Fibroblast of pulmonary artery (primary cell): ENCODE measurements around the gene UBE2E2.
"Not testable (repeated sequence)": the region's sequence is repeated elsewhere in the genome, so short reads cannot be mapped to it uniquely, and the experiment has no call there.

Source experiments
- DNase-seq: peaks from one replicate; pipeline ENCODE4 v3.0.0-alpha.2; 2010; ENCODE audit warnings: low read depth
- H3K4me3 ChIP-seq: replicated peaks from 2 replicates; pipeline ENCODE4 v1.5.1; 2011; ENCODE audit warnings: low read depth, mild to moderate bottlenecking, control low read depth, low read length, moderate library complexity
- CTCF ChIP-seq: IDR thresholded peaks from 2 replicates; pipeline ENCODE4 v1.5.1; 2011; ENCODE audit warnings: mild to moderate bottlenecking, control low read depth, low read length, inconsistent platforms; ENCODE audit errors: missing control alignments

UBE2E2 gene

GRCh38 chr3:23612296-23612891, 409.3 kb downstream of the UBE2E2 start:
- no peak for TF ChIP-seq CTCF
- no peak overlapping the region for H3K4me3 ChIP-seq
- peak; percentile 42 for DNase-seq

- no peak for DNase-seq
- TF ChIP-seq CTCF = no peak
- no peak overlapping the region for H3K4me3 ChIP-seq
Observed at GRCh38 chr3:23615068-23615467, 411.9 kb downstream of the UBE2E2 start.

- not testable (repeated sequence) for DNase-seq
Observed at GRCh38 chr3:23618475-23618874, 415.3 kb downstream of the UBE2E2 start.

GRCh38 chr3:23619705-23620637, 416.8 kb downstream of the UBE2E2 start:
- H3K4me3 ChIP-seq = no peak overlapping the region
- TF ChIP-seq CTCF = no peak
- peak; percentile 33 for DNase-seq

More at GRCh38 chr3:23618475-23618874, 415.3 kb downstream of the UBE2E2 start:
- not testable (repeated sequence) for H3K4me3 ChIP-seq

GRCh38 chr3:23620638-23621015, 417.5 kb downstream of the UBE2E2 start:
- DNase-seq = no peak
- H3K4me3 ChIP-seq = no peak overlapping the region
- TF ChIP-seq CTCF = no peak

DNA sequence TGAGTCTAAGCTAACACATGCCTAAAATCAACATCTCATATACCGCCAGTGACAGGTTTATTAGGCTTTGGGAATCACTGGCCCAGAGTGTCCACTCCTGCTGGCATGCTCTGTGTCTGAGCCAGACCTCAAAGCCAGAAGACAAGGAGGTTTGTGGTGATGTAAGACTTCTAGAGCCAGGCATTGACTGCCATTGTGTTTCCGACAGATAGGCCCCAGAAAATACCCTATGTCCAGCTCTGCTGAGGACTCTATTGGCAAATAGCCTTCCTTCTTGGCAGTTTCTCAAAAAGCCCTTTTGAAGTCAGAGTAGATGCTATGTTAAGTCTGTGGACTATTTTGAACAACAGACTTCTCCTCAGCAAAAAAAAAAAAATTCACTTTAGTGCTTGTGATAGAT, 420.7 kb downstream of the UBE2E2 start:
- peak; percentile 94 for DNase-seq
- no peak overlapping the region for H3K4me3 ChIP-seq
- TF ChIP-seq CTCF = no peak

GRCh38 chr3:23624305-23624704, 421.2 kb downstream of the UBE2E2 start:
- no peak for DNase-seq
- TF ChIP-seq CTCF = no peak
- no peak overlapping the region for H3K4me3 ChIP-seq
